Body of pancreas (tissue), 4 donors: ENCODE measurements around the gene PDGFA.

Experiments
- CTCF ChIP-seq, 7 experiments: fragments of 450-650 bp in 4 of 7; fragments of 200-600 bp in 3 of 7; sonication (generic) in 3 of 7; IDR thresholded peaks; one replicate each; pipeline ENCODE4 v1.5.1; 2016 to 2019; ENCODE audit warnings: antibody characterized with exemption in 7 of 7
- POLR2A ChIP-seq, 3 donors: fragments of 450-650 bp; IDR thresholded peaks; one replicate each; pipeline ENCODE4 v1.6.1; 2016; ENCODE audit warnings: antibody characterized with exemption in 3 of 3, mild to moderate bottlenecking in 2 of 3

GRCh38 chr7:486216-486743 lies 33.4 kb downstream of the PDGFA start:
- TF ChIP-seq CTCF (IDR thresholded peaks at IDR 0.05) (no peak), POLR2A (IDR thresholded peaks at IDR 0.05) (no peak)
